ENCODE data around the gene TRAK2.

DNA sequence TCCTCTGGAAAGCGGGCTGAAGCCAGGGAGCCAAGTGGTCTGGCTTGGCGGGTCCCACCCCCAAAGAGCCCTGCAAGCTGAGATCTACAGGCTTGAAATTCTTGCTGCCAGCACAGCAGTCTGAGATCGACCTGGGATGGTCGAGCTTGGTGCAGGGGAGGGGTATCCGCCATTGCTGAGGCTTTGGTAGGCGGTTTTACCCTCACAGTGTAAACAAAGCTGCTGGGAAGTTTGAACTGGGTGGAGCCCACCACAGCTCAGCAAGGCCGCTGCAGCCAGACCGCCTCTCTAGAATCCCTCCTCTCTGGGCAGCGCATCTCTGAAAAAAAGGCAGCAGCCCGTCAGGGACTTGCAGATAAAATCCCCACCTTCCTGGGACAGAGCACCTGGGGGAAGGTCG, 81.5 kb downstream of the TRAK2 start:
- no peak for TF ChIP-seq JUND (IDR thresholded peaks at IDR 0.05)
- no peak for TF ChIP-seq POLR2AphosphoS5 (IDR thresholded peaks at IDR 0.05; ENCODE audit: low read depth, low read length)
- TF ChIP-seq, protein P1, sequence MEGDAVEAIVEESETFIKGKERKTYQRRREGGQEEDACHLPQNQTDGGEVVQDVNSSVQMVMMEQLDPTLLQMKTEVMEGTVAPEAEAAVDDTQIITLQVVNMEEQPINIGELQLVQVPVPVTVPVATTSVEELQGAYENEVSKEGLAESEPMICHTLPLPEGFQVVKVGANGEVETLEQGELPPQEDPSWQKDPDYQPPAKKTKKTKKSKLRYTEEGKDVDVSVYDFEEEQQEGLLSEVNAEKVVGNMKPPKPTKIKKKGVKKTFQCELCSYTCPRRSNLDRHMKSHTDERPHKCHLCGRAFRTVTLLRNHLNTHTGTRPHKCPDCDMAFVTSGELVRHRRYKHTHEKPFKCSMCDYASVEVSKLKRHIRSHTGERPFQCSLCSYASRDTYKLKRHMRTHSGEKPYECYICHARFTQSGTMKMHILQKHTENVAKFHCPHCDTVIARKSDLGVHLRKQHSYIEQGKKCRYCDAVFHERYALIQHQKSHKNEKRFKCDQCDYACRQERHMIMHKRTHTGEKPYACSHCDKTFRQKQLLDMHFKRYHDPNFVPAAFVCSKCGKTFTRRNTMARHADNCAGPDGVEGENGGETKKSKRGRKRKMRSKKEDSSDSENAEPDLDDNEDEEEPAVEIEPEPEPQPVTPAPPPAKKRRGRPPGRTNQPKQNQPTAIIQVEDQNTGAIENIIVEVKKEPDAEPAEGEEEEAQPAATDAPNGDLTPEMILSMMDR (IDR thresholded peaks at IDR 0.05 in 2 of 3, conservative IDR thresholded peaks at IDR 0.05 in 1 of 3; ENCODE audit: borderline replicate concordance in 1 of 3, insufficient read depth in 1 of 3, low read depth in 2 of 3, low read length in 2 of 3): no peak
- TF ChIP-seq, protein P2, sequence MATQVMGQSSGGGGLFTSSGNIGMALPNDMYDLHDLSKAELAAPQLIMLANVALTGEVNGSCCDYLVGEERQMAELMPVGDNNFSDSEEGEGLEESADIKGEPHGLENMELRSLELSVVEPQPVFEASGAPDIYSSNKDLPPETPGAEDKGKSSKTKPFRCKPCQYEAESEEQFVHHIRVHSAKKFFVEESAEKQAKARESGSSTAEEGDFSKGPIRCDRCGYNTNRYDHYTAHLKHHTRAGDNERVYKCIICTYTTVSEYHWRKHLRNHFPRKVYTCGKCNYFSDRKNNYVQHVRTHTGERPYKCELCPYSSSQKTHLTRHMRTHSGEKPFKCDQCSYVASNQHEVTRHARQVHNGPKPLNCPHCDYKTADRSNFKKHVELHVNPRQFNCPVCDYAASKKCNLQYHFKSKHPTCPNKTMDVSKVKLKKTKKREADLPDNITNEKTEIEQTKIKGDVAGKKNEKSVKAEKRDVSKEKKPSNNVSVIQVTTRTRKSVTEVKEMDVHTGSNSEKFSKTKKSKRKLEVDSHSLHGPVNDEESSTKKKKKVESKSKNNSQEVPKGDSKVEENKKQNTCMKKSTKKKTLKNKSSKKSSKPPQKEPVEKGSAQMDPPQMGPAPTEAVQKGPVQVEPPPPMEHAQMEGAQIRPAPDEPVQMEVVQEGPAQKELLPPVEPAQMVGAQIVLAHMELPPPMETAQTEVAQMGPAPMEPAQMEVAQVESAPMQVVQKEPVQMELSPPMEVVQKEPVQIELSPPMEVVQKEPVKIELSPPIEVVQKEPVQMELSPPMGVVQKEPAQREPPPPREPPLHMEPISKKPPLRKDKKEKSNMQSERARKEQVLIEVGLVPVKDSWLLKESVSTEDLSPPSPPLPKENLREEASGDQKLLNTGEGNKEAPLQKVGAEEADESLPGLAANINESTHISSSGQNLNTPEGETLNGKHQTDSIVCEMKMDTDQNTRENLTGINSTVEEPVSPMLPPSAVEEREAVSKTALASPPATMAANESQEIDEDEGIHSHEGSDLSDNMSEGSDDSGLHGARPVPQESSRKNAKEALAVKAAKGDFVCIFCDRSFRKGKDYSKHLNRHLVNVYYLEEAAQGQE (IDR thresholded peaks at IDR 0.05; ENCODE audit: low read depth): no peak
- no peak for TF ChIP-seq CBX3 (IDR thresholded peaks at IDR 0.05; ENCODE audit: low read depth)
- TF ChIP-seq EGR1 (IDR thresholded peaks at IDR 0.05; ENCODE audit: low read depth): no peak
- TF ChIP-seq TCF7L2 (IDR thresholded peaks at IDR 0.05; ENCODE audit: borderline replicate concordance, extremely low read depth, insufficient read depth, insufficient read length): no peak
- TF ChIP-seq EZH2phosphoT487 (IDR thresholded peaks at IDR 0.05; ENCODE audit: borderline replicate concordance): no peak
- TF ChIP-seq POLR2A (IDR thresholded peaks at IDR 0.05; ENCODE audit: borderline replicate concordance, extremely low read depth, insufficient read depth, insufficient read length): no peak
- TF ChIP-seq, protein P3, sequence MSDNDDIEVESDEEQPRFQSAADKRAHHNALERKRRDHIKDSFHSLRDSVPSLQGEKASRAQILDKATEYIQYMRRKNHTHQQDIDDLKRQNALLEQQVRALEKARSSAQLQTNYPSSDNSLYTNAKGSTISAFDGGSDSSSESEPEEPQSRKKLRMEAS (IDR thresholded peaks at IDR 0.05): no peak
